ENCODE data around the gene PTPN4.

The PTPN4 gene

DNA sequence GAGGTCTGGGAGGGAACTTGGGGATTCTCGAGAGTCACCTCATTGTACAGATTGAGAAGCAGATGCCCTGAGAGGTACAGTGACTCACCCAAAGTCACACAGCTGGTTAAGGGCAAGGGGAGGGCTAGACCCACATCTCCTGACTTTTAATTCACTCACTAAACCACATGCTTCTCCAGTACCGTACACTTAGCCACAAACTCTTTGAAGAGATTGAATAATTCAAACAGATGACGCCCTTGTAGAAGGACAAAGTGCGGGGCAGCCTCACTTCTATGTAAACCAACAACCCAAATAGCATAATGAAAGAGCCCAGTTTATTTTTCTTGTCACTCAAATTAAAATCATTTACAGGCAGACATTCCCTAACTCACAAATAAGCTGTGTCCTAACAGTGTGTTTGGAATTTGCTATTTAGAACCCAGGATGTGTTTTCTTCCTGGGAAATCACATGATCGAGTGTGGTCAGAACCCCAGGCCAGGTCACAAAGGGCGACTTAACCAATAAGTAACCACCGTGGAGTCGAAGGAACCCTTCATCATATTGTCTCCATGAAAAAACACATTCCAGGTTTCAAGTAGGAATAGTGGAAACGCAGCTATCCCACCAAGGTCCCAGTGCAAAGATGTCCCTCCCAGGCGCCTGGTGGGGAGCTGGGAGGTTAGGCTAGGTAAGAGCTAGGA lies 35.8 kb upstream of the PTPN4 start:
- no peak for DNase-seq (ENCODE audit: low spot score)
- no peak for TF ChIP-seq CTCF (IDR thresholded peaks at IDR 0.05; ENCODE audit: extremely low read depth, missing control alignments)

DNA sequence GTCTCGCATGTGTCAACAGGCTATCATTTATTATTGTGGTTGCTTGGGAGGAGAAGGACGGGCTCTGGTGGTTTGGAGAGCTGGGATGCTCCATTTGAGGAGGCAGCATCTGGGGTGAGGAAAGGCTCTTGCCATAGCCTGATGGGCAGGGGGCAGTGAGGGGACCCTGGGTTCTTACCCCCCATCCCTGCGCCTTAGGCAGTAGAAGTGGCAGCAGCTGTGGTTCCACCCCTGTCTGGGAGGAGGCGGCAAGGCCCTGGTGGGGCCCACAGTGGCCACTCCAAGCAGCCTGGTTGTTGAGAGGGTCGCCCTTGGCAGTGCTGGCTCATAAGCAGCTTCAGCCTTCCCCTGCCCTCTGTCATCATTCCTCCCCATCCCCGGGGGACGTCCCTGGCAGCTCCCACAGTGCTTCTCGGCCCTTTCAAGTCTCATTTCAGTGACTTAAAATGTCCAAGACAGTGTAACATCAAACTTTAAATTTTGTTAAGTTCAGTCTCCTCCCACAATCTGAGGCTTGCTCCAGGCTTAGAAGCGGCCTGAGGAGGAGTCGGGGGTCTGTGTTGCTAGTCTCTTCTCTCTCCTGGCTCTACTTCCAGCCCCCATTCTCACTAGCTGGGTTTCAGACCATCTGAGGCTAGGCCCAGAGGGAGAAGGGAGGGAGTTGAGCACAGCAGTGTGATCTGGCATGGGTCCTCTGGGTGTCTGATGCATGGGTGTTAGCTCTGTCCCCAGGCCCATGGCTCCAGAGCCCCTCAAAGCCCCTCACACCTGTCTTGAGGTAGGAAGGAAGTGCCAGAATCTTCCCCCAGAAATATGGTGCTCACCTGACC lies 34.9 kb upstream of the PTPN4 start:
- no peak for TF ChIP-seq CTCF (IDR thresholded peaks at IDR 0.05; ENCODE audit: extremely low read depth, missing control alignments)
- no peak for DNase-seq (ENCODE audit: low spot score)

GRCh38 chr2:119727493-119727892 lies 32.2 kb upstream of the PTPN4 start:
- no peak for TF ChIP-seq CTCF (IDR thresholded peaks at IDR 0.05; ENCODE audit: extremely low read depth, missing control alignments)
- DNase-seq (ENCODE audit: low spot score), result no peak

GRCh38 chr2:119728421-119728820 lies 31.3 kb upstream of the PTPN4 start:
- no peak for TF ChIP-seq CTCF (IDR thresholded peaks at IDR 0.05; ENCODE audit: extremely low read depth, missing control alignments)
- DNase-seq (ENCODE audit: low spot score), result no peak

DNA sequence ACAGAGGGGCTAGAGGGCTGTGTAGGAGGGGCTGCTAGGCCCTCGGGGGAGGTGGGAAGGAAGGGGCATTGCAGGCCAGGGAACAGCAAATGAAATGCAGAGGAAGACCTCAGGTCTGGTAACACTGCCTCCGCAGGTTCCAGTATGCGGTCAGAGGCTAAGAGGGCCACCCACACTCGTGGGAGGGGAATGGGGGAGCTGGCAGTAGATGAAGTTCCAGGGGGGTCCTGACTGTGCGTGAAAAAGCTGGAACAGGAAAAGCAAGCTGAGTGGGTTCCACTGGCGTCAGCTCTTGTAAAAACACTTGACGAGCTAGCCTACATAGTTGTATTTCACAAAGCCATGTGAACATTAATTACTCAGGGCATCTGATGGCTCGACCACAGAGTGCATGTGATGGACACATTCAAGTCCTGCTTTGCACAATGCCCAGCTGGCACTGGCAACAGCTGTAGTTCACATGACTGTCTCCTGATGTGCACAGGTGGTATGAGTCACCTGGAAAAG lies 29.0 kb upstream of the PTPN4 start:
- DNase-seq (ENCODE audit: low spot score), result no peak
- no peak for TF ChIP-seq CTCF (IDR thresholded peaks at IDR 0.05; ENCODE audit: extremely low read depth, missing control alignments)

- no peak for TF ChIP-seq CTCF (IDR thresholded peaks at IDR 0.05; ENCODE audit: extremely low read depth, missing control alignments)
- no peak for DNase-seq (ENCODE audit: low spot score)
Measured at GRCh38 chr2:119731983-119732382, 27.7 kb upstream of the PTPN4 start.

DNA sequence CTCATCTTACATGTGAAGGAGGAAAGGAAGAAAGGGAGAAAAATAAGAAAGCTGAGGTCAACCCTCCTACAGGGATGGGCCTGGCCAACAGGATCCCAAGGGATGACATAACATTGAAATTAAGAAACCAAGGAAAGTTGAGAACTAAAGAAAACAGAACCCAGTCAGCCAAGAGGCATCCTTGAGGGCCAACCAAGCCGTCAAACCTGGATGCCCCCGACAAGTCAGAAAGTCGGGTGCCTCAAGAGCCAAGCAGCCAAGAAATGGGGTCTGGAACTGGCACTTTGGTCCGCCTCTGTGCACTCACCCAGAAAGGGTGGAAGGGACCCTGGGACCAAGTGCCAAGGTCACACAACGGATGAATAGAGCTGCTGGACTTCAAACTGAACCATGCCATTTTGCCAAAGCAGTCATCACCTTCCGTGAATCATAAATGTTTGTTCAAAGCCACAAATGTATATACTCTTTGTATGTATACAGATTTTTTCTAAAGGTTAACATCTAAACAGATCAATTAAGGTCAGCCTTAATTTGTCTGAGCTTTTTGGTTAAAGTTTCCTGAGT lies 27.0 kb upstream of the PTPN4 start:
- no peak for DNase-seq (ENCODE audit: low spot score)

More for the DNA sequence above, 27.0 kb upstream of the PTPN4 start:
- TF ChIP-seq CTCF (IDR thresholded peaks at IDR 0.05; ENCODE audit: extremely low read depth, missing control alignments), result no peak

Data from GM20000 (cell line).